ENCODE results near the gene PRPF6.

- TF ChIP-seq CTCF (IDR thresholded peaks at IDR 0.05; ENCODE audit: low read depth, low read length, poor library complexity, severe bottlenecking), result no peak
- TF ChIP-seq EZH2phosphoT487 (IDR thresholded peaks at IDR 0.05; ENCODE audit: borderline replicate concordance, low read length), result no peak
Measured at GRCh38 chr20:63963784-63964301, 17.1 kb upstream of the PRPF6 start.
